H1 (cell line): Measurements from ENCODE around the gene XPO5. TPM values are rescaled to one million over a fixed set of nuclear protein-coding genes. Genes with fewer than 3 reads are reported as not detected.

Experiments used
- CTCF ChIA-PET: fragments of 300-600 bp; sonication (Branson Sonifier 250); formaldehyde crosslinking; loops from one replicate; lab custom pipeline; 2021; ENCODE audit not compliant: partially characterized antibody; lab: Charles Lee
- POLR2A ChIA-PET: fragments of 300-600 bp; sonication (Branson Sonifier 250); formaldehyde crosslinking; loops from one replicate; lab custom pipeline; 2021; ENCODE audit warnings: inconsistent platforms; ENCODE audit not compliant: partially characterized antibody; lab: Charles Lee
- DNase-seq, 2 experiments: peaks; one replicate each; pipeline versions ENCODE4 v3.0.0 to v3.0.0-alpha.2; 2010 to 2022; ENCODE audit warnings: low spot score in 2 of 2, low read depth in 1 of 2, mixed read lengths in 1 of 2
- FAIRE-seq: peaks from 2 replicates; lab custom pipeline; 2011; peaks lifted over from hg19 to GRCh38; lab: Jason Lieb, UNC
- H2AFZ ChIP-seq: 2 replicates; pipeline ENCODE4 v1.8.1; 2012; ENCODE audit warnings: low read length, inconsistent platforms
- H2AK5ac ChIP-seq: 2 replicates; pipeline ENCODE4 v1.6.1; 2013; ENCODE audit warnings: low read depth, low read length
- H2BK120ac ChIP-seq: replicated peaks from 2 replicates; pipeline ENCODE3; 2013; ENCODE audit warnings: low read depth, low read length, inconsistent platforms
- H2BK12ac ChIP-seq: 2 replicates; pipeline ENCODE4 v1.6.1; 2013; ENCODE audit warnings: low read depth, low read length
- H2BK15ac ChIP-seq: 2 replicates; pipeline ENCODE4 v1.6.1; 2013; ENCODE audit warnings: low read length
- H2BK20ac ChIP-seq: 2 replicates; pipeline ENCODE4 v1.6.1; 2013; ENCODE audit warnings: low read length
- H2BK5ac ChIP-seq: 2 replicates; pipeline ENCODE4 v1.6.1; 2013; ENCODE audit warnings: low read depth, low read length
- H3K14ac ChIP-seq: 2 replicates; pipeline ENCODE4 v1.6.1; 2013; ENCODE audit warnings: inconsistent platforms; ENCODE audit not compliant: insufficient read length
- H3K18ac ChIP-seq: 2 replicates; pipeline ENCODE4 v1.6.1; 2013; ENCODE audit warnings: low read length; ENCODE audit errors: extremely low read depth
- H3K23ac ChIP-seq: 2 replicates; pipeline ENCODE4 v1.6.1; 2013; ENCODE audit warnings: inconsistent platforms; ENCODE audit not compliant: insufficient read length
- H3K23me2 ChIP-seq: 2 replicates; pipeline ENCODE4 v1.6.1; 2013; ENCODE audit warnings: low read depth, low read length
- H3K27ac ChIP-seq: 2 replicates; pipeline ENCODE4 v1.6.1; 2011; ENCODE audit warnings: low read depth, low read length, inconsistent platforms
- H3K27me3 ChIP-seq, 4 experiments: replicated peaks in 1 of 4; 1 replicate in 1 of 4; 2 replicates in 3 of 4; pipeline versions ENCODE4 v1.6.1 to v1.8.1; 2011 to 2013; ENCODE audit warnings: low read length in 3 of 4, mild to moderate bottlenecking in 3 of 4, inconsistent platforms in 2 of 4, mixed read lengths in 2 of 4, moderate library complexity in 1 of 4; ENCODE audit not compliant: control insufficient read depth in 3 of 4, insufficient read depth in 3 of 4; ENCODE audit errors: extremely low read depth in 1 of 4
- H3K36me3 ChIP-seq, 4 experiments: 2 replicates each; pipeline versions ENCODE4 v1.6.1 to v1.8.1; 2011 to 2013; ENCODE audit warnings: mild to moderate bottlenecking in 4 of 4, low read length in 3 of 4, moderate library complexity in 2 of 4, control low read depth in 1 of 4, inconsistent platforms in 1 of 4; ENCODE audit not compliant: insufficient read depth in 4 of 4, control insufficient read depth in 2 of 4
- H3K4ac ChIP-seq: replicated peaks from 2 replicates; pipeline ENCODE3; 2013; ENCODE audit warnings: low read length, low read depth, mixed read lengths, inconsistent platforms; ENCODE audit not compliant: insufficient read length
- H3K4me1 ChIP-seq, 4 experiments: replicated peaks in 1 of 4; 1 replicate in 1 of 4; 2 replicates in 3 of 4; pipeline versions ENCODE4 v1.6.1 to v1.8.1; 2011 to 2013; ENCODE audit warnings: low read length in 3 of 4, inconsistent platforms in 2 of 4, mixed read lengths in 1 of 4; ENCODE audit not compliant: insufficient read depth in 4 of 4, control insufficient read depth in 3 of 4
- H3K4me2 ChIP-seq, 2 experiments: 2 replicates each; pipeline versions ENCODE4 v1.6.1 to v1.8.1; 2011 to 2013; ENCODE audit warnings: low read depth in 2 of 2, low read length in 2 of 2, control low read depth in 1 of 2, inconsistent platforms in 1 of 2, mild to moderate bottlenecking in 1 of 2; ENCODE audit not compliant: insufficient read depth in 1 of 2
- H3K4me3 ChIP-seq, 4 experiments: fragments of 200-600, 300-600 bp in 1 of 4; sonication (generic), shearing (Covaris generic), sonication (Bioruptor Twin) in 1 of 4; 2 replicates each; pipeline versions ENCODE4 v1.5.1 to v1.8.1; 2011 to 2016; ENCODE audit warnings: low read length in 4 of 4, low read depth in 3 of 4, control low read depth in 2 of 4, inconsistent platforms in 2 of 4, mild to moderate bottlenecking in 2 of 4, mixed read lengths in 1 of 4, moderate library complexity in 1 of 4; ENCODE audit not compliant: insufficient read depth in 2 of 4; ENCODE audit errors: extremely low read depth in 1 of 4
- H3K56ac ChIP-seq: replicated peaks from 2 replicates; pipeline ENCODE3; 2013; ENCODE audit warnings: low read depth, mild to moderate bottlenecking, mixed read lengths, low read length, inconsistent platforms; ENCODE audit not compliant: insufficient read length
- H3K79me1 ChIP-seq: 2 replicates; pipeline ENCODE4 v1.6.1; 2013; ENCODE audit warnings: low read depth, low read length, control low read depth
- H3K79me2 ChIP-seq, 2 experiments: 2 replicates each; pipeline versions ENCODE4 v1.6.1 to v1.8.1; 2012 to 2013; ENCODE audit warnings: low read length in 2 of 2, mild to moderate bottlenecking in 2 of 2, inconsistent platforms in 1 of 2; ENCODE audit not compliant: insufficient read depth in 2 of 2, control insufficient read depth in 1 of 2
- H3K9ac ChIP-seq, 4 experiments: replicated peaks in 1 of 4; 1 replicate in 1 of 4; 2 replicates in 3 of 4; pipeline versions ENCODE4 v1.6.1 to v1.8.1; 2011 to 2013; ENCODE audit warnings: low read depth in 3 of 4, low read length in 3 of 4, control low read depth in 2 of 4, mild to moderate bottlenecking in 2 of 4, moderate library complexity in 2 of 4, inconsistent platforms in 1 of 4; ENCODE audit errors: extremely low read depth in 1 of 4
- H3K9me3 ChIP-seq, 2 experiments: 2 replicates each; pipeline versions ENCODE4 v1.6.1 to v1.8.1; 2012 to 2013; ENCODE audit warnings: mild to moderate bottlenecking in 2 of 2, moderate library complexity in 2 of 2, control low read depth in 1 of 2, inconsistent platforms in 1 of 2, low read depth in 1 of 2, low read length in 1 of 2, mixed read lengths in 1 of 2; ENCODE audit not compliant: insufficient read depth in 2 of 2
- H4K20me1 ChIP-seq, 2 experiments: replicated peaks in 1 of 2; 2 replicates each; pipeline versions ENCODE3 to v1.8.1; 2011 to 2013; ENCODE audit warnings: inconsistent platforms in 2 of 2, low read length in 2 of 2, mild to moderate bottlenecking in 1 of 2; ENCODE audit not compliant: insufficient read depth in 2 of 2, control insufficient read depth in 1 of 2
- H4K5ac ChIP-seq: 2 replicates; pipeline ENCODE4 v1.6.1; 2013; ENCODE audit warnings: low read length, low read depth, mixed read lengths, inconsistent platforms; ENCODE audit not compliant: insufficient read length
- H4K8ac ChIP-seq: 2 replicates; pipeline ENCODE4 v1.8.0; 2013; ENCODE audit warnings: mild to moderate bottlenecking, moderate library complexity, low read length, inconsistent platforms; ENCODE audit not compliant: insufficient read depth; ENCODE audit errors: extremely low read depth
- H4K91ac ChIP-seq: replicated peaks from 2 replicates; pipeline ENCODE3; 2013; ENCODE audit warnings: low read length, mixed read lengths, inconsistent platforms; ENCODE audit not compliant: insufficient read length
- CEBPB ChIP-seq: IDR thresholded peaks from 2 replicates; pipeline ENCODE4 v1.6.1; 2012; ENCODE audit warnings: low read depth, low read length
- CHD2 ChIP-seq: IDR thresholded peaks from 2 replicates; pipeline ENCODE4 v1.6.1; 2012; ENCODE audit warnings: low read length, improper control_type of control experiment
- CREB1 ChIP-seq: IDR thresholded peaks from 2 replicates; pipeline ENCODE4 v1.6.1; 2012; ENCODE audit warnings: inconsistent platforms
- HDAC2 ChIP-seq, 2 experiments: fragments of 300-600 bp in 1 of 2; sonication (generic) in 1 of 2; IDR thresholded peaks; 2 replicates each; pipeline ENCODE4 v1.6.1; 2011 to 2012; ENCODE audit warnings: low read depth in 2 of 2, low read length in 2 of 2, mild to moderate bottlenecking in 2 of 2, moderate library complexity in 2 of 2, borderline replicate concordance in 1 of 2, inconsistent platforms in 1 of 2
- JUN ChIP-seq: IDR thresholded peaks from 2 replicates; pipeline ENCODE4 v1.6.1; 2011; ENCODE audit warnings: low read depth, mild to moderate bottlenecking, improper control_type of control experiment, low read length
- JUND ChIP-seq: IDR thresholded peaks from 2 replicates; pipeline ENCODE4 v1.6.1; 2011; ENCODE audit warnings: mild to moderate bottlenecking, improper control_type of control experiment, low read length
- NANOG ChIP-seq: IDR thresholded peaks from 2 replicates; pipeline ENCODE4 v1.6.1; 2011; ENCODE audit warnings: low read length, low read depth, mild to moderate bottlenecking, inconsistent platforms; ENCODE audit not compliant: insufficient read depth, poor library complexity, severe bottlenecking
- NRF1 ChIP-seq: IDR thresholded peaks from 2 replicates; pipeline ENCODE4 v1.6.1; 2011; ENCODE audit warnings: mild to moderate bottlenecking, low read depth, low read length, improper control_type of control experiment
- RXRA ChIP-seq: IDR thresholded peaks from 2 replicates; pipeline ENCODE4 v1.6.1; 2011; ENCODE audit warnings: low read depth, mild to moderate bottlenecking, low read length, moderate library complexity; ENCODE audit not compliant: insufficient read depth
- SIN3A ChIP-seq, 2 experiments: IDR thresholded peaks in 1 of 2; conservative IDR thresholded peaks in 1 of 2; 2 replicates each; pipeline ENCODE4 v1.6.1; 2011 to 2012; ENCODE audit warnings: low read length in 2 of 2, improper control_type of control experiment in 1 of 2, low read depth in 1 of 2, mild to moderate bottlenecking in 1 of 2
- WGBS, 2 experiments: shearing (Covaris generic) in 1 of 2; methylation state at CpG; one replicate each; pipeline versions ENCODE4 v1.1.6 to v1.1.7; 2013 to 2015; ENCODE audit warnings: low lambda C conversion rate in 2 of 2, mixed read lengths in 2 of 2, inconsistent platforms in 1 of 2, low coverage in 1 of 2, missing lambda C conversion rate in 1 of 2; ENCODE audit not compliant: insufficient replicate concordance in 2 of 2, insufficient coverage in 1 of 2, insufficient read length in 1 of 2; ENCODE audit errors: extremely low coverage in 1 of 2, missing lambda C conversion rate in 1 of 2; 5-methylcytosine and 5-hydroxymethylcytosine counted together
- polyA plus RNA-seq, 7 experiments: library from polyadenylated mRNA; depleted of rRNA in 3 of 7; stranded (reverse) in 5 of 7; unstranded in 2 of 7; fragments of >200 nt in 5 of 7; fragments of 200-250 nt in 2 of 7; gene quantifications; 1 replicate in 5 of 7; 2 replicates in 1 of 7; 4 replicates in 1 of 7; pipeline versions ENCODE4 v1.2.1 to v1.2.3, GENCODE V29; 2011 to 2013; ENCODE audit warnings: missing spikeins in 2 of 7, mixed read lengths in 2 of 7
- total RNA-seq: library from RNA; stranded (reverse); fragmentation: NEBNext Ultra II Directional; extraction: Animal tissue kit (Norgen Biotek cat#: 25700); gene quantifications from 2 replicates; pipeline ENCODE4 v1.2.1, GENCODE V29; 2021
- TF ChIP-seq, protein P1 (sequence below), 3 experiments: IDR thresholded peaks; 1 replicate in 2 of 3; 2 replicates in 1 of 3; pipeline versions ENCODE4 v1.5.1 to v1.6.1; 2011; ENCODE audit warnings: low read length in 3 of 3, mild to moderate bottlenecking in 3 of 3, inconsistent platforms in 2 of 3, low read depth in 1 of 3, moderate library complexity in 1 of 3; ENCODE audit not compliant: insufficient read depth in 1 of 3; ENCODE audit errors: control extremely low read depth in 1 of 3

Gene XPO5
- total and polyA plus RNA-seq, 2 of the 8 experiments (the other 6 are each of a cell fraction or from before 2014, with no cell fraction given) = 80.6 to 95.7 TPM

GRCh38 chr6:43610431-43610830, 34.6 kb upstream of the XPO5 start:
- Histone ChIP-seq H2AK5ac (no peak overlapping the region), H2AFZ (no peak overlapping the region), H3K18ac (no peak overlapping the region), H3K9me3 (no peaks in the 10 kb centered on the region), H4K20me1 (peaks cover 0 to 1% of the 10 kb centered on the region in 2 experiments), H3K56ac (no peak overlapping the region), H3K4ac (no peak overlapping the region), H3K79me2 (no peaks in the 10 kb centered on the region), H3K4me2 (no peak overlapping the region), H2BK20ac (no peak overlapping the region), H4K91ac (no peak overlapping the region), H3K27me3 (no peaks in the 10 kb centered on the region), H3K14ac (no peak overlapping the region), H4K8ac (no peak overlapping the region), H4K5ac (no peak overlapping the region), H3K4me1 (no peaks in the 10 kb centered on the region), H2BK15ac (no peak overlapping the region), H3K79me1 (no peaks in the 10 kb centered on the region), H3K4me3 (no peak overlapping the region), H3K27ac (no peak overlapping the region), H2BK120ac (no peak overlapping the region), H2BK5ac (no peak overlapping the region), H3K36me3 (peaks cover 3 to 13% (median 6%) of the 10 kb centered on the region in 4 experiments; a peak in 6 of 8 replicates), H3K23ac (no peak overlapping the region), H3K9ac (no peak overlapping the region), H2BK12ac (no peak overlapping the region), H3K23me2 (no peaks in the 10 kb centered on the region)
- WGBS, 2 experiments = 98% methylated on average over 5 of the region's 5 CpGs; no CpG with 5 or more reads in 1 of the 2 experiments
- ChIA-PET CTCF (interaction anchor here (0.6 to 1.7 kb wide), 7 partner anchors 10 to 469 kb away, joined by 3 to 6 read pairs (median 3); no protein-coding TSS in a partner anchor), POLR2A (interaction anchor here (0.8 to 2.1 kb wide), 8 partner anchors 9 to 698 kb away, joined by 3 to 9 read pairs (median 4); partner anchors contain the start of gene GTPBP2)
- no peak for FAIRE-seq
- no peak for DNase-seq
- TF ChIP-seq, protein P1, sequence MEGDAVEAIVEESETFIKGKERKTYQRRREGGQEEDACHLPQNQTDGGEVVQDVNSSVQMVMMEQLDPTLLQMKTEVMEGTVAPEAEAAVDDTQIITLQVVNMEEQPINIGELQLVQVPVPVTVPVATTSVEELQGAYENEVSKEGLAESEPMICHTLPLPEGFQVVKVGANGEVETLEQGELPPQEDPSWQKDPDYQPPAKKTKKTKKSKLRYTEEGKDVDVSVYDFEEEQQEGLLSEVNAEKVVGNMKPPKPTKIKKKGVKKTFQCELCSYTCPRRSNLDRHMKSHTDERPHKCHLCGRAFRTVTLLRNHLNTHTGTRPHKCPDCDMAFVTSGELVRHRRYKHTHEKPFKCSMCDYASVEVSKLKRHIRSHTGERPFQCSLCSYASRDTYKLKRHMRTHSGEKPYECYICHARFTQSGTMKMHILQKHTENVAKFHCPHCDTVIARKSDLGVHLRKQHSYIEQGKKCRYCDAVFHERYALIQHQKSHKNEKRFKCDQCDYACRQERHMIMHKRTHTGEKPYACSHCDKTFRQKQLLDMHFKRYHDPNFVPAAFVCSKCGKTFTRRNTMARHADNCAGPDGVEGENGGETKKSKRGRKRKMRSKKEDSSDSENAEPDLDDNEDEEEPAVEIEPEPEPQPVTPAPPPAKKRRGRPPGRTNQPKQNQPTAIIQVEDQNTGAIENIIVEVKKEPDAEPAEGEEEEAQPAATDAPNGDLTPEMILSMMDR (IDR thresholded peaks at IDR 0.05; ENCODE audit: control extremely low read depth in 1 of 3, insufficient read depth in 1 of 3, low read depth in 1 of 3, low read length in 3 of 3) = no peak
- TF ChIP-seq JUND = no peak
- TF ChIP-seq SIN3A (conservative IDR thresholded peaks at IDR 0.05 in 1 of 2, IDR thresholded peaks at IDR 0.05 in 1 of 2; ENCODE audit: low read depth in 1 of 2, low read length in 2 of 2) = no peak
- TF ChIP-seq NRF1 = no peak
- no peak for TF ChIP-seq CHD2
- TF ChIP-seq CREB1 = no peak
- TF ChIP-seq JUN = no peak
- no peak for TF ChIP-seq CEBPB
- no peak for TF ChIP-seq HDAC2 (IDR thresholded peaks at IDR 0.05; ENCODE audit: borderline replicate concordance in 1 of 2, low read depth in 2 of 2, low read length in 2 of 2)
- no peak for TF ChIP-seq NANOG
- no peak for TF ChIP-seq RXRA
